GM13977 (cell line): ENCODE measurements around the gene PLD4.
"Not testable (repeated sequence)": the region's sequence is repeated elsewhere in the genome, so short reads cannot be mapped to it uniquely, and the experiment has no call there.

ENCODE experiments used
- DNase-seq: peaks from one replicate; pipeline ENCODE4 v3.0.0; 2012; ENCODE audit warnings: low spot score
- CTCF ChIP-seq: IDR thresholded peaks from 2 replicates; pipeline ENCODE4 v1.5.1; 2012; ENCODE audit warnings: mild to moderate bottlenecking, control low read depth; ENCODE audit not compliant: insufficient read depth; ENCODE audit errors: extremely low read depth, missing control alignments
- in situ Hi-C: fragments of 300-500 bp; cut with MboI; formaldehyde crosslinking; loops from one replicate; pipeline ENCODE4 v1.12.0; 2022; ENCODE audit warnings: low sequenced_read_pairs, low pct_unique_long_range_greater_than_20kb, mixed read lengths, inconsistent platforms; ENCODE audit not compliant: unreplicated experiment

PLD4 gene

GRCh38 chr14:104941508-104942365 is 17.1 kb downstream of the PLD4 start:
- DNase-seq = no peak
- TF ChIP-seq CTCF = no peak
- in situ Hi-C loops = no loop called here

DNA sequence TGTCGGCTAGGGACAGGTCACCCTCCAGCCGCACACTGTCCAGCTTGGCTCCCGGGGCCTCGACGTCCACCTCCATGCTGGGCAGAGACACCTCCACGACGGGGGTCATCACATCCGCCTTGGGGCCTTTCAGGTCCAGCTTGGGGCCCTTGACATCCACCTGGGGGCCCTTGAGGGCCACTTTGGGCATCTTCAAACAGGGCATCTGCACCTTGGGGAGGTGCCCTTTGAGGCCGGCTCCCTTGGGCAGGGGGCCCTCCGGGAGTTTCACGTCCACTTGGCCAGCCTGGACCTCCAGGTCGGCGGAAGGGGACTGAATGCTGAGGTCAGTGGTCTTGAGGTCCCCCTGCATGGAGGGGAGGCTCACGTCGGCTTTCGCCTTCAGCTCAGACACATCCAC is 17.9 kb downstream of the PLD4 start:
- no peak for DNase-seq
- no peak for TF ChIP-seq CTCF
- in situ Hi-C loops = no loop called here

- in situ Hi-C loops, DNase-seq: not testable (repeated sequence)
Measured at GRCh38 chr14:104943216-104944015, 18.7 kb downstream of the PLD4 start.

DNA sequence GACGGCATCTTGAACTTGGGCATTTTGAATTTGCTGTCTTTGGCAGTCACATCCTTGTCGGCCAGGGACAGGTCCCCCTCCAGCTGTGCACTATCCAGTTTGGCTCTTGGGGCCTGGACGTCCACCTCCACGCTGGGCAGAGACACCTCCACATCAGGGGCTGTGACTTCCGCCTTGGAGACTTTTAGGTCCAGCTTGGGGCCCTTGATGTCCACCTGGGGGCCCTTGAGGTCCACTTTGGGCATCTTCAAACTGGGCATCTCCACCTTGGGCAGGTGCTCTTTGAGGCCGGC is 19.3 kb downstream of the PLD4 start:
- DNase-seq, in situ Hi-C loops: not testable (repeated sequence)

DNA sequence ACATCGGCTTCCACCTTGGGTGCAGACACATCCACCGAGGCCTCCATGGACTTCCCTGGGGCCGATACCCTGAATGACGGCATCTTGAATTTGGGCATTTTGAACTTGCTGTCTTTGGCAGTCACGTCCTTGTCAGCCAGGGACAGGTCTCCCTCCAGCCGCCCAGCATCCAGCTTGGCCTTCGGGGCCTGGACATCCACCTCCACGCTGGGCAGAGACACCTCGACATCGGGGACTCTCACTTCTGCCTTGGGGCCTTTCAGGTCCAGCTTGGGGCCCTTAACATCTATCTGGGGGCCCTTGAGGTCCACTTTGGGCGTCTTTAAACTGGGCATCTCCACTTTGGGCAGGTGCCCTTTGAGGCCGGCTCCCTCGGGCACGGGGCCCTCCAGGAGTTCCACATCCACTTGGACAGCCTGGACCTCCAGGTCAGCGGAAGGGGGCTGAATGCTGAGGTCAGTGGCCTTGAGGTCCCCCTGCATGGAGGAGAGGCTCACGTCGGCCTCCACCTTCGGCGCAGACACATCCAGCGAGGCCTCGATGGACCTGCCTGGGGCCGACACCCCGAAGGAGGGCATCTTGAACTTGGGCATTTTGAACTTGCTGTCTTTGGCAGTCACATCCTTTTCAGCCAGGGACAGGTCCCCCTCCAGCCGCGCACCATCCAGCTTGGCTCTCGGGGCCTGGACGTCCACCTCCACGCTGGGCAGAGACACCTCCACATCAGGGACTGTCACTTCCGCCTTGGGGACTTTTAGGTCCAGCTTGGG is 19.9 kb downstream of the PLD4 start:
- DNase-seq, in situ Hi-C loops: not testable (repeated sequence)

DNA sequence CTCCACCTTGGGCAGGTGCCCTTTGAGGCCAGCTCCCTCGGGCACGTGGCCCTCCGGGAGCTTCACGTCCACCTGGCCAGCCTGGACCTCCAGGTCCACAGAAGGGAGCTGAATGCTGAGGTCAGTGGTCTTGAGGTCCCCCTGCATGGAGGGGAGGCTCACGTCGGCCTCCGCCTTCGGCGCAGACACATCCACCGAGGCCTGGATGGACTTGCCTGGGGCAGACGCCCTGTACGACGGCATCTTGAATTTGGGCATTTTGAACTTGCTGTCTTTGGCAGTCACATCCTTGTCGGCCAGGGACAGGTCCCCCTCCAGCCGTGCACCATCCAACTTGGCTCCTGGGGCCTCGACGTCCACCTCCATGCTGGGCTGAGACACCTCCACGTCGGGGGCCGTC is 20.6 kb downstream of the PLD4 start:
- DNase-seq, in situ Hi-C loops: not testable (repeated sequence)

DNA sequence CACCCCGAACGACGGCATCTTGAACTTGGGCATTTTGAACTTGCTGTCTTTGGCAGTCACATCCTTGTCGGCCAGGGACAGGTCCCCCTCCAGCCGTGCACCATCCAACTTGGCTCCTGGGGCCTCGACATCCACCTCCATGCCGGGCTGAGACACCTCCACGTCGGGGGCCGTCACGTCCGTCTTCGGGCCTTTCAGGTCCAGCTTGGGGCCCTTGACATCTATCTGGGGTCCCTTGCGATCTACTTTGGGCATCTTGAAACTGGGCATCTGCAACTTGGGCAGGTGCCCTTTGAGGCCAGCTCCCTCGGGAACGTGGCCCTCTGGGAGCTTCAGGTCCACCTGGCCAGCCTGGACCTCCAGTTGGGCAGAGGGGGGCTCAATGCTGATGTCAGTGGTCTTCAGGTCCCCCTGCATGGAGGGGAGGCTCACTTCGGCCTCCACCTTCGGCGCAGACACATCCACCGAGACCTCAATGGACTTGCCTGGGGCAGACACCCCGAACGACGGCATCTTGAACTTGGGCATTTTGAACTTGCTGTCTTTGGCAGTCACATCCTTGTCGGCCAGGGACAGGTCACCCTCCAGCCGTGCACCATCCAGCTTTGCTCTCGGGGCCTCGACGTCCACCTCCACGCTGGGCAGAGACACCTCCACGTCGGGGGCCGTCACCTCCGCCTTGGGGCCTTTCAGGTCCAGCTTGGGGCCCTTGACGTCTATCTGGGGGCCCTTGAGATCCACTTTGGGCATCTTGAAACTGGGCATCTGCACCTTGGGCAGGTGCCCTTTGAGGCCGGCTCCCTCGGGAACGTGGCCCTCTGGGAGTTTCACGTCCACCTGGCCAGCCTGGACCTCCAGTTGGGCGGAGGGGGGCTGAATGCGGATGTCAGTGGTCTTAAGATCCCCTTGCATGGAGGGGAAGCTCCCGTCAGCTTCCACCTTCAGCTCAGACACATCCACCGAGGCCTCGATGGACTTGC is 21.6 kb downstream of the PLD4 start:
- DNase-seq, in situ Hi-C loops: not testable (repeated sequence)

DNA sequence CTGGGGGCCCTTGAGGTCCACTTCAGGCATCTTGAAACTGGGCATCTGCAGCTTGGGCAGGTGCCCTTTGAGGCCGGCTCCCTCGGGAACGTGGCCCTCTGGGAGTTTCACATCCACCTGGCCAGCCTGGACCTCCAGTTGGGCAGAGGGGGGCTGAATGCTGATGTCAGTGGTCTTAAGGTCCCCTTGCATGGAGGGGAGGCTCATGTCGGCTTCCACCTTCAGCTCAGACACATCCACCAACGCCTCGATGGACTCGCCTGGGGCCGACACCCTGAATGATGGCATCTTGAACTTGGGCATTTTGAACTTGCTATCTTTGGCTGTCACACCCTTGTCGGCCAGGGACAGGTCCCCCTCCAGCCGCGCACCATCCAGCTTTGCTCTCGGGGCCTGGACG is 22.5 kb downstream of the PLD4 start:
- in situ Hi-C loops, DNase-seq: not testable (repeated sequence)

DNA sequence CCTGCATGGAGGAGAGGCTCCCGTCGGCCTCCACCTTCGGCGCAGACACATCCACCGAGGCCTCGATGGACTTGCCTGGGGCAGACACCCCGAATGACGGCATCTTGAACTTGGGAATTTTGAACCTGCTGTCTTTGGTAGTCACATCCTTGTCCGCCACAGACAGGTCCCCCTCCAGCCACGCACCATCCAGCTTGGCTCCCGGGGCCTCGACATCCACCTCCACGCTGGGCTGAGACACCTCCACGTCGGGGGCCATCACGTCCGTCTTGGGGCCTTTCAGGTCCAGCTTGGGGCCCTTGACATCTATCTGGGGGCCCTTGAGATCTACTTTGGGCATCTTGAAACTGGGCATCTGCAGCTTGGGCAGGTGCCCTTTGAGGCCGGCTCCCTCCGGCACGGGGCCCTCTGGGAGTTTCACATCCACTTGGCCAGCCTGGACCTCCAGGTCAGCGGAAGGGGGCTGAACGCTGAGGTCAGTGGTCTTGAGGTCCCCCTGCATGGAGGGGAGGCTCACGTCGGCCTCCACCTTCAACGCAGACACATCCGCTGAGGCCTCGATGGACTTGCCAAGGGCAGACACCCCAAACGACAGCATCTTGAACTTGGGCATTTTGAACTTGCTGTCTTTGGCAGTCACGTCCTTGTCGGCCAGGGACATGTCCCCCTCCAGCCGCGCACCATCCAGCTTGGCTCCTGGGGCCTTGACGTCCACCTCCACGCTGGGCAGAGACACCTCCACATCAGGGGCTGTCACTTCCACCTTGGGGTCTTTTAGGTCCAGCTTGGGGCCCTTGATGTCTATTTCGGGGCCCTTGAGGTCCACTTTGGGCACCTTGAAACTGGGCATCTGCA is 23.4 kb downstream of the PLD4 start:
- DNase-seq, in situ Hi-C loops: not testable (repeated sequence)
